Lower lobe of right lung (tissue), 2 donors: ENCODE data around the gene MYL4. TPM values are rescaled to one million over a fixed set of nuclear protein-coding genes. Genes with fewer than 3 reads are reported as not detected.
A peak's percentile ranks its signal among the peaks of the same experiment; 100 is the strongest.

Experiments
- ATAC-seq, 2 donors: fragments of 200-7000 bp; cut with Tn5 transposase; one replicate each; pipeline ENCODE4 v1.9.1; 2020 to 2022; ENCODE audit warnings: mild to moderate bottlenecking in 2 of 2, moderate library complexity in 2 of 2
- DNase-seq: peaks from one replicate; pipeline ENCODE4 v3.0.0-alpha.2; 2020
- H3K27ac ChIP-seq: fragments of 200-600 bp; one replicate; pipeline ENCODE4 v1.8.0; 2022
- H3K27me3 ChIP-seq: fragments of 200-600 bp; one replicate; pipeline ENCODE4 v1.8.0; 2022; ENCODE audit warnings: low read depth
- H3K36me3 ChIP-seq: fragments of 200-600 bp; one replicate; pipeline ENCODE4 v1.8.0; 2022; ENCODE audit warnings: mild to moderate bottlenecking
- H3K4me1 ChIP-seq: fragments of 200-600 bp; one replicate; pipeline ENCODE4 v1.8.0; 2022
- H3K4me3 ChIP-seq: fragments of 200-600 bp; one replicate; pipeline ENCODE4 v1.8.0; 2022; ENCODE audit warnings: mild to moderate bottlenecking
- H3K9me3 ChIP-seq: fragments of 200-600 bp; one replicate; pipeline ENCODE4 v1.8.0; 2022
- CTCF ChIP-seq: fragments of 200-600 bp; IDR thresholded peaks from one replicate; pipeline ENCODE4 v1.8.0; 2022; ENCODE audit warnings: antibody characterized with exemption, mild to moderate bottlenecking
- intact Hi-C: fragments of 100-400 bp; cut with DNase I; formaldehyde crosslinking; loops from one replicate; pipeline ENCODE4 v1.11.0; 2022
- total RNA-seq: library from RNA; stranded (reverse); fragmentation: NEBNext Ultra II Directional; extraction: Animal tissue kit (Norgen Biotek cat#: 25700); gene quantifications from one replicate; pipeline ENCODE4 v1.2.1, GENCODE V29; 2021
- donor health status: DM: no; HTN: yes; CAD: no; lungs with severe emphysema.

The MYL4 gene
- total RNA-seq, 1 donor from 2014 or later, result 3.0 TPM

DNA sequence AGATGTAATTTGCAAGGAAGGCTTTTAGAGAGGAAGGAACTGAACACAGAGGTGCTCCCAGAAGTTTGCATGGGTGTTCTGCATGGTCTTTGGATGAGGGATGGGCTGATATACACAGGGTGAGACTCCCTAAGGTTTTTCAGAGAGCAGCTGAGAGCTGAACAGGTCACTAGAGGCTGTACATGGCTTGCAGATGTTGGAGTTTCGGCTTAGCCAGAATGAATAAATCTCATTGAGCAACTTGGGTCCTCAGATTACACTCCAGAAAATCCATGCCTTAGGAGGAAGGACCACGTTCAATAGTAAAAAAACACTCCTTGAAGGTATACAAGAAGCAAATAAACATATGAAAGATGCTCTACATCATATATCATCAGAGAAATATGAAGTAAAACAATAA lies 37.0 kb downstream of the MYL4 start:
- H3K36me3 ChIP-seq, result no peaks in the 10 kb centered on the region
- no peak for ATAC-seq
- H3K27ac ChIP-seq, result no peak overlapping the region
- DNase-seq, result no peak
- no peaks in the 10 kb centered on the region for H3K27me3 ChIP-seq
- no peak for TF ChIP-seq CTCF
- no peak overlapping the region for H3K4me3 ChIP-seq
- intact Hi-C loops, result no loop called here
- no peaks in the 10 kb centered on the region for H3K9me3 ChIP-seq
- no peaks in the 10 kb centered on the region for H3K4me1 ChIP-seq

DNA sequence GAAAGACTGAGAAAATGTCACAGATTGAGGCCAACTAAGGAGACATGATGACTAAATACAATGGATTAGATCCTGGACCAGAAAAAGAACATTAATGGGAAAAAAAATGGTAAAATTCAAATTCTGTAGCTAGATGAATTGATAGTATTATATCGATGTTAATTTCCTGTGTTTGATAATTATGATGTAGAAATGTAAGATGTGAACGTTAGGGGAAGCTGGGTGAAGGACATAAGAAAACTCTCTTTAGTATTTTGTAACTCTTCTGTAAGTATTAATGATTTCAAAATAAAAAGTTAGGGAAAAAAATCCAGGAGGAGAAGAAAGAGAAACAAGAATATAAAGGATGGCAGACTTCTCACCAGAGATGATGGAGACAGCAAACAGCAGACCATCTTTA lies 41.7 kb downstream of the MYL4 start:
- Histone ChIP-seq H3K4me1 (peaks cover 16% of the 10 kb centered on the region), H3K9me3 (no peaks in the 10 kb centered on the region), H3K4me3 (no peak overlapping the region), H3K27me3 (peaks cover 19% of the 10 kb centered on the region), H3K36me3 (no peaks in the 10 kb centered on the region), H3K27ac (no peak overlapping the region)
- intact Hi-C loops, result no loop called here
- no peak for TF ChIP-seq CTCF
- no peak for ATAC-seq
- DNase-seq, result no peak

- no peak overlapping the region for H3K27ac ChIP-seq
- no peaks in the 10 kb centered on the region for H3K9me3 ChIP-seq
- ATAC-seq (no peak), DNase-seq (no peak)
- peaks cover 16% of the 10 kb centered on the region for H3K4me1 ChIP-seq
- H3K4me3 ChIP-seq, result no peak overlapping the region
- no peak for TF ChIP-seq CTCF
- intact Hi-C loops, result no loop called here
- peaks cover 19% of the 10 kb centered on the region for H3K27me3 ChIP-seq
- H3K36me3 ChIP-seq, result no peaks in the 10 kb centered on the region
These were observed 42.3 kb downstream of the MYL4 start for GRCh38 chr17:47251421-47251940.

DNA sequence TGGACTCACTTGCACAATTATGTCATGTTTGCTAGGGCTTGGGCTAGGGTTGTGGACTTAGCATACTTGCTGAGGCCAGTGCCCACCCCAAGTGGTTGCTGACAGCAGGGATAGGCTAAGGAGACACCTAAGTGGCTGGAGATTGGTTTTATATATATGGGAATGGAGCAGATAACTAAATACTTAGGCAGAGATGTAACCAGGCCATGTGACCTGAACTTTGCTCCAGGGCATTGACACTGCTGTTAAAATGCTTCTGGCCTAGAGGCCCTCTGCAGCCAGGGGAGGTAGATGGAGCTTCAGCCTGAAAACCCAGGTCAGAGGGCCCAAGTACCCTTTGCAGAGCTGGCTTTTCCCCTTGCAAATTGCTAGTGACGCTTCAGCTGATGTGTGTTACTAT lies 43.1 kb downstream of the MYL4 start:
- Histone ChIP-seq H3K27me3 (peaks cover 19% of the 10 kb centered on the region), H3K9me3 (no peaks in the 10 kb centered on the region), H3K27ac (no peak overlapping the region), H3K4me3 (no peak overlapping the region), H3K36me3 (no peaks in the 10 kb centered on the region), H3K4me1 (peaks cover 19% of the 10 kb centered on the region)
- intact Hi-C loops, result no loop called here
- no peak for ATAC-seq
- no peak for DNase-seq
- TF ChIP-seq CTCF, result no peak

DNA sequence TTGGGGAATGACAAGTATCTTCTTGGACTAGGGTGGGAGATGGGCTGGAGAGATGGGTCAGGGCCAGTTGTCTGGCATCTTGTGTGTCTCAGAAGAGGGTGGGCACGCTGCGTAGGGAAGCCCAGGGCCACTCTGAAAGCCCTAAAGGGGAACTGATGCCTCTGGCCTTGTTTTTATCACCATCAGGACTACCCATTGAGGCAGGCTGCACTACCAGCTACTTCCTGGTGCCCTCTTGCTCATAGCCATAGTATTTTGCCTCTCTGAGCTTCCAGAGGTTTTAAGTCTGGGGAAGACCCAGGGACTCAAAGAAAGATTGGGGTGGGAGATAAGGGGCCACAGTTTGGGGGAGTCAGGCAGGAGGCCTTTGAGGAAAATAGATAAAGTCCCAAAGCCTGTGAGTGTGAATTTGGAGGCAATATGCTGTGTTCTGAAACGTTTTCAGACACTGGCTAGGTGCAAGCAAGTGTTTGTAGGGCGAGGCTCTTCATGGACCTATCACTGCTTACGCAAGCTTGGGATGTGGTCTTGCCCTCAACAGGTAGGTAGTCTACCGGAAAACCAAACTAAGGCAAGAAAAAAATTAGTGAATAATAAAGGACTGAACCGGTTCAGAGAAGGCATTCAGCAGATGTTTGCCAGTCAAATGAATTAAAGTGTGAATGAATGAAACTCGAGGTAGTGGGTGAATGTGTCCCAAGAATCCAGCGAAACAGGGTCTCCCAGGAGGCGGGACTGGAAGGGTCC lies 43.8 kb downstream of the MYL4 start:
- no peak for DNase-seq
- Histone ChIP-seq H3K9me3 (no peaks in the 10 kb centered on the region), H3K4me1 (peaks cover 25% of the 10 kb centered on the region), H3K36me3 (no peaks in the 10 kb centered on the region), H3K27ac (peak overlapping the region; percentile 58), H3K4me3 (peak overlapping the region; percentile 74), H3K27me3 (peaks cover 19% of the 10 kb centered on the region)
- intact Hi-C loops, result no loop called here
- TF ChIP-seq CTCF, result no peak
- ATAC-seq, result no peak
